ENCODE data around the gene CCDC14.

DNA sequence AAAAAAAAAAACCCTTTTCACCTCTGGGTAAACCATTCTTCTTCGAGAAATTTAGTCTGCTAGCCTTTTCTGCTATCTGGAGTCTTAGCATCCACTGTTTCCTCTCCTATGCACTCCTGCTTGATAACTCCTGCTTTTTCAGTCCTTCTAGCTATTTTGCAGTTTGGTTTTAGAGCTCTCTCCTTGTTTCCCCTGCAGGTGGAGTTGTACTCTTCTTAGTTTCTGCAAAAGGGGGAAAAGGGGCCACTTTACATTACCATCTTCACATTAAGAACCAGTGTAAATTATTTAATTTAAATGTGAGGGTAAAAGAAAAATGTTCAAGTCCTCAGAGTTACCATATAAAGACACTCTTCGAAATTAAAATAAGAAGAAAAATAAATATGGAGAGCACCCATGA is 53.3 kb downstream of the CCDC14 start:
- no peak for TF ChIP-seq EZH2 (IDR thresholded peaks at IDR 0.05; ENCODE audit: low read depth, unreplicated experiment)
- TF ChIP-seq, protein P1, sequence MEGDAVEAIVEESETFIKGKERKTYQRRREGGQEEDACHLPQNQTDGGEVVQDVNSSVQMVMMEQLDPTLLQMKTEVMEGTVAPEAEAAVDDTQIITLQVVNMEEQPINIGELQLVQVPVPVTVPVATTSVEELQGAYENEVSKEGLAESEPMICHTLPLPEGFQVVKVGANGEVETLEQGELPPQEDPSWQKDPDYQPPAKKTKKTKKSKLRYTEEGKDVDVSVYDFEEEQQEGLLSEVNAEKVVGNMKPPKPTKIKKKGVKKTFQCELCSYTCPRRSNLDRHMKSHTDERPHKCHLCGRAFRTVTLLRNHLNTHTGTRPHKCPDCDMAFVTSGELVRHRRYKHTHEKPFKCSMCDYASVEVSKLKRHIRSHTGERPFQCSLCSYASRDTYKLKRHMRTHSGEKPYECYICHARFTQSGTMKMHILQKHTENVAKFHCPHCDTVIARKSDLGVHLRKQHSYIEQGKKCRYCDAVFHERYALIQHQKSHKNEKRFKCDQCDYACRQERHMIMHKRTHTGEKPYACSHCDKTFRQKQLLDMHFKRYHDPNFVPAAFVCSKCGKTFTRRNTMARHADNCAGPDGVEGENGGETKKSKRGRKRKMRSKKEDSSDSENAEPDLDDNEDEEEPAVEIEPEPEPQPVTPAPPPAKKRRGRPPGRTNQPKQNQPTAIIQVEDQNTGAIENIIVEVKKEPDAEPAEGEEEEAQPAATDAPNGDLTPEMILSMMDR (conservative IDR thresholded peaks at IDR 0.05; ENCODE audit: low read depth in 2 of 2) = peak; percentile 47 to 57
- no peak for TF ChIP-seq CREB1 (CRISPR knock-in tag; IDR thresholded peaks at IDR 0.05; ENCODE audit: low read depth)
- TF ChIP-seq, protein P2, sequence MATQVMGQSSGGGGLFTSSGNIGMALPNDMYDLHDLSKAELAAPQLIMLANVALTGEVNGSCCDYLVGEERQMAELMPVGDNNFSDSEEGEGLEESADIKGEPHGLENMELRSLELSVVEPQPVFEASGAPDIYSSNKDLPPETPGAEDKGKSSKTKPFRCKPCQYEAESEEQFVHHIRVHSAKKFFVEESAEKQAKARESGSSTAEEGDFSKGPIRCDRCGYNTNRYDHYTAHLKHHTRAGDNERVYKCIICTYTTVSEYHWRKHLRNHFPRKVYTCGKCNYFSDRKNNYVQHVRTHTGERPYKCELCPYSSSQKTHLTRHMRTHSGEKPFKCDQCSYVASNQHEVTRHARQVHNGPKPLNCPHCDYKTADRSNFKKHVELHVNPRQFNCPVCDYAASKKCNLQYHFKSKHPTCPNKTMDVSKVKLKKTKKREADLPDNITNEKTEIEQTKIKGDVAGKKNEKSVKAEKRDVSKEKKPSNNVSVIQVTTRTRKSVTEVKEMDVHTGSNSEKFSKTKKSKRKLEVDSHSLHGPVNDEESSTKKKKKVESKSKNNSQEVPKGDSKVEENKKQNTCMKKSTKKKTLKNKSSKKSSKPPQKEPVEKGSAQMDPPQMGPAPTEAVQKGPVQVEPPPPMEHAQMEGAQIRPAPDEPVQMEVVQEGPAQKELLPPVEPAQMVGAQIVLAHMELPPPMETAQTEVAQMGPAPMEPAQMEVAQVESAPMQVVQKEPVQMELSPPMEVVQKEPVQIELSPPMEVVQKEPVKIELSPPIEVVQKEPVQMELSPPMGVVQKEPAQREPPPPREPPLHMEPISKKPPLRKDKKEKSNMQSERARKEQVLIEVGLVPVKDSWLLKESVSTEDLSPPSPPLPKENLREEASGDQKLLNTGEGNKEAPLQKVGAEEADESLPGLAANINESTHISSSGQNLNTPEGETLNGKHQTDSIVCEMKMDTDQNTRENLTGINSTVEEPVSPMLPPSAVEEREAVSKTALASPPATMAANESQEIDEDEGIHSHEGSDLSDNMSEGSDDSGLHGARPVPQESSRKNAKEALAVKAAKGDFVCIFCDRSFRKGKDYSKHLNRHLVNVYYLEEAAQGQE (IDR thresholded peaks at IDR 0.05; ENCODE audit: unreplicated experiment) = no peak
- no peak for TF ChIP-seq POLR2AphosphoS5 (IDR thresholded peaks at IDR 0.05; ENCODE audit: low read depth)
- TF ChIP-seq JUNB (IDR thresholded peaks at IDR 0.05; ENCODE audit: unreplicated experiment) = no peak
- no peak for TF ChIP-seq EZH2phosphoT487 (IDR thresholded peaks at IDR 0.05; ENCODE audit: unreplicated experiment)
- TF ChIP-seq, protein P3, sequence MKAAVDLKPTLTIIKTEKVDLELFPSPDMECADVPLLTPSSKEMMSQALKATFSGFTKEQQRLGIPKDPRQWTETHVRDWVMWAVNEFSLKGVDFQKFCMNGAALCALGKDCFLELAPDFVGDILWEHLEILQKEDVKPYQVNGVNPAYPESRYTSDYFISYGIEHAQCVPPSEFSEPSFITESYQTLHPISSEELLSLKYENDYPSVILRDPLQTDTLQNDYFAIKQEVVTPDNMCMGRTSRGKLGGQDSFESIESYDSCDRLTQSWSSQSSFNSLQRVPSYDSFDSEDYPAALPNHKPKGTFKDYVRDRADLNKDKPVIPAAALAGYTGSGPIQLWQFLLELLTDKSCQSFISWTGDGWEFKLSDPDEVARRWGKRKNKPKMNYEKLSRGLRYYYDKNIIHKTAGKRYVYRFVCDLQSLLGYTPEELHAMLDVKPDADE (IDR thresholded peaks at IDR 0.05) = no peak
- no peak for TF ChIP-seq STAT1 (IDR thresholded peaks at IDR 0.05; ENCODE audit: unreplicated experiment)
- TF ChIP-seq ZNF331 (CRISPR knock-in tag; IDR thresholded peaks at IDR 0.05; ENCODE audit: low read depth) = no peak
- TF ChIP-seq NANOG (IDR thresholded peaks at IDR 0.05; ENCODE audit: borderline replicate concordance) = no peak
- TF ChIP-seq, protein P4, sequence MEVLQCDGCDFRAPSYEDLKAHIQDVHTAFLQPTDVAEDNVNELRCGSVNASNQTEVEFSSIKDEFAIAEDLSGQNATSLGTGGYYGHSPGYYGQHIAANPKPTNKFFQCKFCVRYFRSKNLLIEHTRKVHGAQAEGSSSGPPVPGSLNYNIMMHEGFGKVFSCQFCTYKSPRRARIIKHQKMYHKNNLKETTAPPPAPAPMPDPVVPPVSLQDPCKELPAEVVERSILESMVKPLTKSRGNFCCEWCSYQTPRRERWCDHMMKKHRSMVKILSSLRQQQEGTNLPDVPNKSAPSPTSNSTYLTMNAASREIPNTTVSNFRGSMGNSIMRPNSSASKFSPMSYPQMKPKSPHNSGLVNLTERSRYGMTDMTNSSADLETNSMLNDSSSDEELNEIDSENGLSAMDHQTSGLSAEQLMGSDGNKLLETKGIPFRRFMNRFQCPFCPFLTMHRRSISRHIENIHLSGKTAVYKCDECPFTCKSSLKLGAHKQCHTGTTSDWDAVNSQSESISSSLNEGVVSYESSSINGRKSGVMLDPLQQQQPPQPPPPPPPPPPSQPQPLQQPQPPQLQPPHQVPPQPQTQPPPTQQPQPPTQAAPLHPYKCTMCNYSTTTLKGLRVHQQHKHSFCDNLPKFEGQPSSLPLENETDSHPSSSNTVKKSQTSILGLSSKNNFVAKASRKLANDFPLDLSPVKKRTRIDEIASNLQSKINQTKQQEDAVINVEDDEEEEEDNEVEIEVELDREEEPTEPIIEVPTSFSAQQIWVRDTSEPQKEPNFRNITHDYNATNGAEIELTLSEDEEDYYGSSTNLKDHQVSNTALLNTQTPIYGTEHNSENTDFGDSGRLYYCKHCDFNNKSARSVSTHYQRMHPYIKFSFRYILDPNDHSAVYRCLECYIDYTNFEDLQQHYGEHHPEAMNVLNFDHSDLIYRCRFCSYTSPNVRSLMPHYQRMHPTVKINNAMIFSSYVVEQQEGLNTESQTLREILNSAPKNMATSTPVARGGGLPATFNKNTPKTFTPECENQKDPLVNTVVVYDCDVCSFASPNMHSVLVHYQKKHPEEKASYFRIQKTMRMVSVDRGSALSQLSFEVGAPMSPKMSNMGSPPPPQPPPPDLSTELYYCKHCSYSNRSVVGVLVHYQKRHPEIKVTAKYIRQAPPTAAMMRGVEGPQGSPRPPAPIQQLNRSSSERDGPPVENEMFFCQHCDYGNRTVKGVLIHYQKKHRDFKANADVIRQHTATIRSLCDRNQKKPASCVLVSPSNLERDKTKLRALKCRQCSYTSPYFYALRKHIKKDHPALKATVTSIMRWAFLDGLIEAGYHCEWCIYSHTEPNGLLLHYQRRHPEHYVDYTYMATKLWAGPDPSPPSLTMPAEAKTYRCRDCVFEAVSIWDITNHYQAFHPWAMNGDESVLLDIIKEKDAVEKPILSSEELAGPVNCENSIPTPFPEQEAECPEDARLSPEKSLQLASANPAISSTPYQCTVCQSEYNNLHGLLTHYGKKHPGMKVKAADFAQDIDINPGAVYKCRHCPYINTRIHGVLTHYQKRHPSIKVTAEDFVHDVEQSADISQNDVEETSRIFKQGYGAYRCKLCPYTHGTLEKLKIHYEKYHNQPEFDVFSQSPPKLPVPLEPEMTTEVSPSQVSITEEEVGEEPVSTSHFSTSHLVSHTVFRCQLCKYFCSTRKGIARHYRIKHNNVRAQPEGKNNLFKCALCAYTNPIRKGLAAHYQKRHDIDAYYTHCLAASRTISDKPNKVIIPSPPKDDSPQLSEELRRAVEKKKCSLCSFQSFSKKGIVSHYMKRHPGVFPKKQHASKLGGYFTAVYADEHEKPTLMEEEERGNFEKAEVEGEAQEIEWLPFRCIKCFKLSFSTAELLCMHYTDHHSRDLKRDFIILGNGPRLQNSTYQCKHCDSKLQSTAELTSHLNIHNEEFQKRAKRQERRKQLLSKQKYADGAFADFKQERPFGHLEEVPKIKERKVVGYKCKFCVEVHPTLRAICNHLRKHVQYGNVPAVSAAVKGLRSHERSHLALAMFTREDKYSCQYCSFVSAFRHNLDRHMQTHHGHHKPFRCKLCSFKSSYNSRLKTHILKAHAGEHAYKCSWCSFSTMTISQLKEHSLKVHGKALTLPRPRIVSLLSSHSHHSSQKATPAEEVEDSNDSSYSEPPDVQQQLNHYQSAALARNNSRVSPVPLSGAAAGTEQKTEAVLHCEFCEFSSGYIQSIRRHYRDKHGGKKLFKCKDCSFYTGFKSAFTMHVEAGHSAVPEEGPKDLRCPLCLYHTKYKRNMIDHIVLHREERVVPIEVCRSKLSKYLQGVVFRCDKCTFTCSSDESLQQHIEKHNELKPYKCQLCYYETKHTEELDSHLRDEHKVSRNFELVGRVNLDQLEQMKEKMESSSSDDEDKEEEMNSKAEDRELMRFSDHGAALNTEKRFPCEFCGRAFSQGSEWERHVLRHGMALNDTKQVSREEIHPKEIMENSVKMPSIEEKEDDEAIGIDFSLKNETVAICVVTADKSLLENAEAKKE (CRISPR knock-in tag; IDR thresholded peaks at IDR 0.05) = no peak
- no peak for TF ChIP-seq ZNF114 (CRISPR knock-in tag; IDR thresholded peaks at IDR 0.05)
